Neural cell (in vitro differentiated cells): Measurements from ENCODE around the gene BSN. TPM values are rescaled to one million over a fixed set of nuclear protein-coding genes. Genes with fewer than 3 reads are reported as not detected.

Experiments
- H2AFZ ChIP-seq: fragments of 200-600, 300-800 bp; sonication (generic), shearing (Covaris generic); 2 replicates; pipeline ENCODE4 v1.6.0; 2014; ENCODE audit warnings: low read depth, mild to moderate bottlenecking, antibody characterized with exemption, low read length, moderate library complexity
- H3F3A ChIP-seq: fragments of 200-600 bp; shearing (Covaris generic); 2 replicates; pipeline ENCODE4 v1.6.1; 2016; ENCODE audit warnings: mild to moderate bottlenecking, moderate library complexity, mixed read lengths, antibody characterized with exemption, low read length; ENCODE audit not compliant: insufficient read depth, poor library complexity, severe bottlenecking
- H3K27ac ChIP-seq: fragments of 200-600, 300-800 bp; sonication (generic), shearing (Covaris generic); 2 replicates; pipeline ENCODE4 v1.5.1; 2014; ENCODE audit warnings: mild to moderate bottlenecking, low read length, moderate library complexity
- H3K27me3 ChIP-seq: fragments of 300-800, 200-600 bp; sonication (generic), shearing (Covaris generic); 2 replicates; pipeline ENCODE4 v1.6.0; 2014; ENCODE audit warnings: mild to moderate bottlenecking, low read depth, low read length, moderate library complexity; ENCODE audit not compliant: insufficient read depth
- H3K36me3 ChIP-seq: fragments of 300-800, 200-600 bp; sonication (generic), shearing (Covaris generic); 2 replicates; pipeline ENCODE4 v1.5.1; 2014; ENCODE audit warnings: mild to moderate bottlenecking, antibody characterized with exemption, low read length, moderate library complexity; ENCODE audit not compliant: insufficient read depth
- H3K4me2 ChIP-seq: fragments of 300-800, 200-600 bp; sonication (generic), shearing (Covaris generic); 2 replicates; pipeline ENCODE4 v1.6.0; 2014; ENCODE audit warnings: mild to moderate bottlenecking, low read length
- H3K4me3 ChIP-seq: fragments of 300-800, 200-600 bp; sonication (generic), shearing (Covaris generic); 2 replicates; pipeline ENCODE4 v1.5.1; 2014; ENCODE audit warnings: mild to moderate bottlenecking, low read length, moderate library complexity
- H3K79me2 ChIP-seq: fragments of 200-600 bp; shearing (Covaris generic); replicated peaks from 2 replicates; pipeline ENCODE4 v1.6.0; 2014; ENCODE audit warnings: mild to moderate bottlenecking, low read length, moderate library complexity; ENCODE audit not compliant: insufficient read depth
- H3K9ac ChIP-seq: fragments of 300-800, 200-600 bp; sonication (generic), shearing (Covaris generic); 2 replicates; pipeline ENCODE4 v1.6.1; 2016; ENCODE audit warnings: mild to moderate bottlenecking, low read length, mixed read lengths
- H3K9me2 ChIP-seq: fragments of 200-600 bp; shearing (Covaris generic); 2 replicates; pipeline ENCODE4 v1.6.1; 2016; ENCODE audit warnings: mild to moderate bottlenecking, low read length, mixed read lengths; ENCODE audit not compliant: insufficient read depth
- H3K9me3 ChIP-seq: fragments of 200-600, 300-800 bp; sonication (generic), shearing (Covaris generic); 2 replicates; pipeline ENCODE4 v1.6.1; 2016; ENCODE audit warnings: mild to moderate bottlenecking, mixed run types, low read length, moderate library complexity, mixed read lengths
- H4K20me1 ChIP-seq: fragments of 200-600 bp; shearing (Covaris generic); 2 replicates; pipeline ENCODE4 v1.6.1; 2016; ENCODE audit warnings: mild to moderate bottlenecking, mixed run types; ENCODE audit not compliant: insufficient read depth
- CTCF ChIP-seq: fragments of 450-650 bp; IDR thresholded peaks from 2 replicates; pipeline ENCODE4 v1.5.1; 2014; ENCODE audit warnings: antibody characterized with exemption, mild to moderate bottlenecking, moderate library complexity; ENCODE audit not compliant: poor library complexity, severe bottlenecking
- EP300 ChIP-seq: fragments of 450-650 bp; conservative IDR thresholded peaks from 2 replicates; pipeline ENCODE4 v1.6.1; 2014; ENCODE audit warnings: antibody characterized with exemption, mild to moderate bottlenecking, moderate library complexity; ENCODE audit not compliant: poor library complexity, severe bottlenecking
- EZH2 ChIP-seq: fragments of 200-600, 300-800 bp; shearing (Covaris generic), sonication (generic); IDR thresholded peaks from 2 replicates; pipeline ENCODE4 v1.6.1; 2014; ENCODE audit warnings: antibody characterized with exemption, low read length, borderline replicate concordance, mild to moderate bottlenecking; ENCODE audit not compliant: insufficient read depth, poor library complexity, severe bottlenecking
- MXI1 ChIP-seq: fragments of 450-650 bp; conservative IDR thresholded peaks from 2 replicates; pipeline ENCODE4 v1.6.1; 2014; ENCODE audit warnings: antibody characterized with exemption, mild to moderate bottlenecking; ENCODE audit not compliant: poor library complexity, severe bottlenecking
- POLR2AphosphoS5 ChIP-seq: IDR thresholded peaks from 2 replicates; pipeline ENCODE4 v1.6.1; 2012
- RAD21 ChIP-seq: fragments of 450-650 bp; conservative IDR thresholded peaks from 2 replicates; pipeline ENCODE4 v1.6.1; 2014; ENCODE audit warnings: antibody characterized with exemption, mild to moderate bottlenecking, moderate library complexity
- SMC3 ChIP-seq: fragments of 450-650 bp; conservative IDR thresholded peaks from 2 replicates; pipeline ENCODE4 v1.6.1; 2014; ENCODE audit warnings: antibody characterized with exemption, mild to moderate bottlenecking, moderate library complexity; ENCODE audit not compliant: poor library complexity
- TAF1 ChIP-seq: IDR thresholded peaks from 2 replicates; pipeline ENCODE4 v1.6.1; 2012; ENCODE audit warnings: low read depth
- polyA plus RNA-seq: library from polyadenylated mRNA; depleted of rRNA; stranded (reverse); fragments of >200 nt; gene quantifications from 2 replicates; pipeline ENCODE4 v1.2.3, GENCODE V29; 2014
- TF ChIP-seq, protein P1 (sequence below): IDR thresholded peaks from 2 replicates; pipeline ENCODE4 v1.6.1; 2012; ENCODE audit warnings: borderline replicate concordance

Gene BSN
- polyA plus RNA-seq, 1 donor from 2014 or later, result 2.0 TPM

DNA sequence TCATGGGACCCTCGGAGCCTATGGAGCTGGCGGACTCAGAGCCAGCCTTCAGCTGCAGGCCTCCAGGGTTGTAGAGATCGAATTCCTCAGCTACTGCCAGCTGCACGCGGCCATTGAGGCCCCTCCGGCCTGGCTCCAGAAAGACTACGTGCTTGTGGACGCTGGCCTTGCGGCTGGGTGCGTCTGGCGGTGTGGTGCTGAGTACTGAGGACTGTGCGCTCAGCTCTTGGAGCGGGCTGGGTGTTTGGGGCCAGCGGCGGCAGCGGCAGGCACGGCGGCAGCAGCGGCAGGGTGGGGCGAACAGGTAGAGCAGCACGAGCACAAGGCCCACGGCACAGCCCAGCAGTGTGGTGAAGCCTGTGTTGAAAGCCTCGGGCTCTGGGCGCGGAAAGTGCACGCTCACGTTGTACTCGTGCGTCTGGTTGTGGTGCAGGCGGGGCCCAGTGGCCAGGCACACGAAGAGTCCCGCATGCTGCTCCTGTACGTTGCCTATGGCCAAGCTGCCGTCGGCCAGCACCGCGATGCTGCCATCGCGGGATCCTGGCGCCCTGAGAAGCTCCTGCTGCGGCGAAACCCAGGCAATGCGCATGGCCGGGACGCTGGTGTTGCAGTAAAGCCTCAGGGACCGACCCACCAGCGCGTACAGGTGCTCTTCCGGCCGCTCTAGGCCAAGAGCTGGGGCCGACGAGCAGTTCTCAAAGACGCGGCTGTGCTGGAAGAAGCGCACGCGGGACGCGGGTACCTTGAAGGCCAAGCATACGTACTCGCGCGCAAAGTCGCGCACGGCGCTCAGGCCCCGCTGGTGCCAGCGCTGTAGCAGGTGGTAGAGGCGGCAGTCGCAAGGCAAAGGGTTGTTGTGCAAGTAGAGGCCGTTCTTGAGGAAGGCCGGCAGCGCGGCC, 163.9 kb downstream of the BSN start:
- Histone ChIP-seq H3K4me3 (peak overlapping the region; percentile 72), H3K27me3 (no peaks in the 10 kb centered on the region), H3K79me2 (no peaks in the 10 kb centered on the region), H4K20me1 (no peaks in the 10 kb centered on the region), H3F3A (no peaks in the 10 kb centered on the region), H3K9me3 (no peaks in the 10 kb centered on the region), H3K9me2 (no peaks in the 10 kb centered on the region), H3K4me2 (no peak overlapping the region), H3K27ac (no peak overlapping the region), H2AFZ (no peak overlapping the region), H3K36me3 (peaks cover 3% of the 10 kb centered on the region), H3K9ac (no peak overlapping the region)
- TF ChIP-seq RAD21 (no peak), POLR2AphosphoS5 (no peak), CTCF (no peak), MXI1 (no peak), EZH2 (no peak), EP300 (no peak), SMC3 (no peak), TAF1 (no peak)
- TF ChIP-seq, protein P1, sequence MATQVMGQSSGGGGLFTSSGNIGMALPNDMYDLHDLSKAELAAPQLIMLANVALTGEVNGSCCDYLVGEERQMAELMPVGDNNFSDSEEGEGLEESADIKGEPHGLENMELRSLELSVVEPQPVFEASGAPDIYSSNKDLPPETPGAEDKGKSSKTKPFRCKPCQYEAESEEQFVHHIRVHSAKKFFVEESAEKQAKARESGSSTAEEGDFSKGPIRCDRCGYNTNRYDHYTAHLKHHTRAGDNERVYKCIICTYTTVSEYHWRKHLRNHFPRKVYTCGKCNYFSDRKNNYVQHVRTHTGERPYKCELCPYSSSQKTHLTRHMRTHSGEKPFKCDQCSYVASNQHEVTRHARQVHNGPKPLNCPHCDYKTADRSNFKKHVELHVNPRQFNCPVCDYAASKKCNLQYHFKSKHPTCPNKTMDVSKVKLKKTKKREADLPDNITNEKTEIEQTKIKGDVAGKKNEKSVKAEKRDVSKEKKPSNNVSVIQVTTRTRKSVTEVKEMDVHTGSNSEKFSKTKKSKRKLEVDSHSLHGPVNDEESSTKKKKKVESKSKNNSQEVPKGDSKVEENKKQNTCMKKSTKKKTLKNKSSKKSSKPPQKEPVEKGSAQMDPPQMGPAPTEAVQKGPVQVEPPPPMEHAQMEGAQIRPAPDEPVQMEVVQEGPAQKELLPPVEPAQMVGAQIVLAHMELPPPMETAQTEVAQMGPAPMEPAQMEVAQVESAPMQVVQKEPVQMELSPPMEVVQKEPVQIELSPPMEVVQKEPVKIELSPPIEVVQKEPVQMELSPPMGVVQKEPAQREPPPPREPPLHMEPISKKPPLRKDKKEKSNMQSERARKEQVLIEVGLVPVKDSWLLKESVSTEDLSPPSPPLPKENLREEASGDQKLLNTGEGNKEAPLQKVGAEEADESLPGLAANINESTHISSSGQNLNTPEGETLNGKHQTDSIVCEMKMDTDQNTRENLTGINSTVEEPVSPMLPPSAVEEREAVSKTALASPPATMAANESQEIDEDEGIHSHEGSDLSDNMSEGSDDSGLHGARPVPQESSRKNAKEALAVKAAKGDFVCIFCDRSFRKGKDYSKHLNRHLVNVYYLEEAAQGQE, result no peak

- peak overlapping the region; percentile 30 for H3K9ac ChIP-seq
- no peak for TF ChIP-seq CTCF
- TF ChIP-seq EZH2, result no peak
- TF ChIP-seq EP300, result no peak
- TF ChIP-seq, protein P1, result no peak
- TF ChIP-seq MXI1, result no peak
- H3F3A ChIP-seq, result no peaks in the 10 kb centered on the region
- H3K79me2 ChIP-seq, result no peaks in the 10 kb centered on the region
- no peaks in the 10 kb centered on the region for H3K9me3 ChIP-seq
- H3K4me3 ChIP-seq, result peak overlapping the region; percentile 72
- H3K27ac ChIP-seq, result peak overlapping the region; percentile 28
- no peaks in the 10 kb centered on the region for H4K20me1 ChIP-seq
- no peak overlapping the region for H2AFZ ChIP-seq
- H3K9me2 ChIP-seq, result no peaks in the 10 kb centered on the region
- peak overlapping the region; percentile 41 for H3K4me2 ChIP-seq
- H3K27me3 ChIP-seq, result no peaks in the 10 kb centered on the region
- H3K36me3 ChIP-seq, result peaks cover 3% of the 10 kb centered on the region
These were observed 164.6 kb downstream of the BSN start for GRCh38 chr3:49718858-49719213.
